NOMO-1 treated with dmso at 0.1 percent for 144 hours (cell line): ENCODE data around the gene SLC27A6.

Experiments used
- DNase-seq: peaks from one replicate; lab custom pipeline; 2025; ENCODE audit not compliant: unreplicated experiment; lab: John Stamatoyannopoulos, UW

Gene SLC27A6

GRCh38 chr5:129061849-129062248, 96.6 kb downstream of the SLC27A6 start:
- DNase-seq = no peak

- DNase-seq = no peak
Measured at GRCh38 chr5:129063483-129064113, 98.3 kb downstream of the SLC27A6 start.

DNA sequence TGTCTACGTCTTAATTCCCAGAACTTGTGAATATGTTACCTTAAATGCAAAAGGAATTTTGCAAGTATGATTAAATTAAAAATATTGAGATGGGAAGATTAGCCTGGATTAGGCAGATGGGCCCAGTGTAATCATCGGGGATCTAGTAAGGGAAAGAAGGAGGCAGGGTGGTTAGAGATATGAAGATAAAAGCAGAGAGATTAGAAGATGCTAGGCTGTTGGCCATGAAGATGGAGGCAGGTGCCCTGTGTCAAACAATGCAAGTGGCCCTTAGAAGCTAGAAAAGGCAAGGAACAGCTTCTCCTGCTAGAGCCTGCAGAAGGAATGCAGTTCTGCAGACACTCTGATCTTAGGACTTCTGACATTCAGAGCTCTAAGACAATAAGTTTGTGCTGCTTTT, 100.4 kb downstream of the SLC27A6 start:
- DNase-seq = no peak

DNA sequence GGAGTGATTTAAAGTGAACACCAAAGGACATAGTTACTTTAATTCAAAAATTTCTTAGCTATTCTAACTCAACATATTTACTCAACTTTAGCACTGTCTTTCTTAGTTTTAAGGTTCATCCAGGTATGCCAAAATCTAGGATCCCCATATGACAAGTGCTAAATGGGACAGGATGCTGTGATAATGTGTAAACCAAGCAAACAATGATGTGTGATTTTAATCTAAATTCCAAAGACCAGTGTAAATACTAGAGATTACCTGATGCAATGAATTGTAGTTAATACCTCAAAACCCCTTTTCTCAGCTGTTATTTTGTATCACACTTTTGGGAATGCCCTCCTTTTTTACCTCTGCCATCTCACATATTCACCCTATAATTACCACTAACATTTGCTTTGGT, 102.5 kb downstream of the SLC27A6 start:
- DNase-seq = no peak

GRCh38 chr5:129069292-129069691, 104.0 kb downstream of the SLC27A6 start:
- no peak for DNase-seq

DNA sequence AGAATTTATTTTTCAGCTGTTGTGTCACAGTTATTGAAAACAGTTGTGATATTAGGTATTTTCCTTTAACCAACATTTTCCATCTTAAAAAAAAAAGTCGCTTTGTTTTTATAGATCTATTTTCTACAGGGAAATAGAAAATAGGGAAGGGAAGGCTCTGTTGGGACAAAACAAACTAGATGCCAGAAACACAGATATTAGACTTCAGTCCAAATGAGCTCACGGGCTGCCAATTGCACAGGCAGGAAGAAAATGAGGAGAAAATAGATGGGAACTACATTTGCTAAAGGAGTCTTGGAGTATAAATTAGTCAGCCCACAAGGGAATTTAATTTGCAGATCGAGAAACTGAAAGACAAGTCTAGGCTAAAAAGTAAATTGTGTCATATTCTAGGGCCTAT, 107.8 kb downstream of the SLC27A6 start:
- DNase-seq = no peak

- no peak for DNase-seq
Measured at GRCh38 chr5:129074903-129075302, 109.6 kb downstream of the SLC27A6 start.

DNA sequence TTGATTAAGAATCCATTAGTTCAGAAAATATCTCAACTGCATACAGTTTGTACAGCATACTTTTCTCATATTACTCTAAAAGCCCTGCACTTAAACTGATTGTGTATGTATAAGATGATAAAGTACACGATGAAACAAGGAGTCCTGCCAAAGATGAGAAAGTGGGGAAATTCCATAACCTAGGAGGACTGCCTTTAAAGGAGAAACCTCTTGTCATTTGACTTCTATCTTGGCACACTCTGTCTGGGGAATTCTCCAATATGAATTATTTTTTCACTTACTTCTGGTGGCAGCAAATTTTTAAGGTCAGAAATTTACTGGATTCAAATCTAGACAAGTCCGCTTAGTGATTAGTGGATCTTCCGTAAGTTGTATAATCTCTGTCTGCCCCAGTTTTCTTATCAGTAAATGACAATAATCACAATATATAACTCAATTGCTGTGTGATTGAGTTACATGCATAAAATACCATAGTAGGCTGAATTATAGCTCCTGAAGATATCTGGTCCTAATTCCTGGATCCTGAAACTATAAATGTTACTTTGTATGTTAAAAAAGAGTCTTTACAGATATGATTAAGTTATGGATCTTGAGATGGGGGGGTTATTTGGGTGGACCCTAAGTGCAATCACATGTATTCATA, 112.3 kb downstream of the SLC27A6 start:
- DNase-seq = no peak

- no peak for DNase-seq
Measured at GRCh38 chr5:129078247-129078646, 113.0 kb downstream of the SLC27A6 start.

DNA sequence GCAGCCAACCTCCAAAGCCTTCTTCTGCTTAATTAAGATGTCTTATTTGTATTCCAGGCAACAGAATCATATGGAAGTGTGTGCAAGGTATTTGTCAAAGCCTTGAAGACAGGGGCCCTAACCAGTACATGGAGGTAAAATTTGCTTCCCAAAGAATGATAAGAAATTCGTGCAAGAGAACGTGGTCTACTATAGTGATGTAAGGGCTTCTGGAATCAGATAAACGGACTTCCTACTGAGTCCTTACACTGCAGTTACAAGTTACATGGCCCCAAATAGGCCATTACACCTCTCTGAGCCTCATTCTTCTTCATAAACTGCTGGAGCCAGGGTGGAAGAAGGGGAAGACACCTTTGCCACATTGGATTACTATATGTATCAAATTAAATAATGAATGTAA, 113.4 kb downstream of the SLC27A6 start:
- no peak for DNase-seq

DNA sequence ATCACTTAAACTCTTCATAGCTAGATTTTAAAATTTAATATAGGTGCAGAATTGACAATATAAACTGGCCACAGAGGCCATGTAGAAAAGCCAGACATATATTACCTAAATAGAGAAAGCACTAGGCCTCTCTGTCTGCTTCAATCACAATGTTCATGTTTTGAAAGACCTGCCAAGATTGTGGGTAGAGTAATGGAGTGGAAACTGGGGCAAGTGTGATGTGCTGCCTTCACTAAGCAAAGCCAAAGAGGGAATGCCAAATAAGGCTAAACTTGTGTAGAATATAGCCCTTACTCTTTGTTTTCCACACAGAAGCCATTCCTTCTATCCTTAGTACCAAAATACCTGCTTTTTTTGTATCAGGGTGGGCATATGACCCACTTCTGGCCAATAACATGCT, 114.2 kb downstream of the SLC27A6 start:
- DNase-seq = no peak

DNA sequence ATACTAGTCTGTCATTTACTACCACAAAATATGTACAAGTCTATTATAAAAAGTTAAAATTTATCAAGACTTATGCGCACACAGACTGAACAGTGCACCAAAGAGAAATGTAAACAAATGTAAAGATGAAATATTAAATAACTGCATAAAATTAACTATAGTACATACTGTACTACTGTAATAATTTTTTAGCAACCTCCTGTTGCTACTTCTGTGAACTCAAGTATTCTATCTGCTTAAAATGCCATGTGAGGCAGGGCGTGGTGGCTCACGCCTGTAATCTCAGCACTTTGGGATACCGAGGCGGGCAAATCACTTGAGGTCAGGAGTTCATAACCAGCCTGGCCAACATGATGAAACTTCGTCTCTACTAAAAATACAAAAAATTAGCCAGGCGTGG, 115.5 kb downstream of the SLC27A6 start:
- no peak for DNase-seq

- DNase-seq = no peak
Measured at GRCh38 chr5:129082225-129083136, 117.2 kb downstream of the SLC27A6 start.
